HG03159 (cell line): ENCODE results near the gene CEP104.
"Not testable (repeated sequence)": the region's sequence is repeated elsewhere in the genome, so short reads cannot be mapped to it uniquely, and the experiment has no call there.

Experiments
- ATAC-seq: cut with Tn5 transposase; IDR thresholded peaks from one replicate; pipeline ENCODE4 v1.9.1; 2021; ENCODE audit warnings: mild to moderate bottlenecking, moderate library complexity; ENCODE audit not compliant: unreplicated experiment

The CEP104 gene

DNA sequence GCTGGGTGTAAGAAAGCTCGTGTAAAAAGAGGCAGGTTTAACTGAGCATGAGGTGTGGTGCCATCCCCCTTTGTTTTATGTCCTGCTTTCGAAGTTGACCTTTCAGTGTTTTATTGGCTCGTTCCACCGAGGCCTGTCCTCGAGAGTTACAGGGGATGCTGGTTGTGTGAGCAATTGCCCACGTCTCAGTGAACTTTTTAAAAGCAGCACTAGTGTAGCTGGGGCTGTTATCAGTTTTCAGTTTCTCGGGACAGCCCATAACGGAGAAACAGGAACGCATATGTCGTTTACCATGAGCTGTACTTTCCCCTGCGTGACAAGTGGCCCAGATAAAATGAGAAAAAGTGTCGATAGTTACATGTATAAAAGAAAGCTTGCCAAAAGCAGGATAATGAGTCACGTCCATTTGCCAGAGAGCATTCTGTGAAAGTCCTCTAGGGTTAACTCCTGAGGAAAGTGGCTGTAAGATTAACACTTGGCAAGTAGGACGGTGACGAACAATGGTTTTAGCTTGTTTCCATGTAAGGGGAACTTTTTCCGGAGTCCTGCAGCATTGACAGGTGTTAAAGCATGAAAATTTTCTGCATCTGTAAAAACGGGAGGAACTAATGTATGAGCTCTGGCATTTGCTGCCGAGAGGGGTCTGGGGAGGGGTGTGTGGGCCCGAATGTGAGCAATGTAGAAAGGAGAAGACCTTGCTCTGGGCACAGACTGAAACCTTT, 52.9 kb downstream of the CEP104 start:
- no peak for ATAC-seq

GRCh38 chr1:3800795-3801194, 56.2 kb downstream of the CEP104 start:
- not testable (repeated sequence) for ATAC-seq

GRCh38 chr1:3799976-3800685, 56.9 kb downstream of the CEP104 start:
- no peak for ATAC-seq

GRCh38 chr1:3796215-3797061, 60.6 kb downstream of the CEP104 start, which contains the start of gene LRRC47:
Gene LRRC47 (minus strand): TSS chr1:3796498. CDS start chr1:3796476, 22 bp downstream.
- ATAC-seq: peak; percentile 98

GRCh38 chr1:3795453-3796214, 61.4 kb downstream of the CEP104 start:
- peak; percentile 23 for ATAC-seq

- ATAC-seq: no peak
Observed at GRCh38 chr1:3790952-3791351, 66.1 kb downstream of the CEP104 start.

- no peak for ATAC-seq
Observed at GRCh38 chr1:3790500-3790923, 66.5 kb downstream of the CEP104 start.

GRCh38 chr1:3789421-3790300, 67.3 kb downstream of the CEP104 start:
- ATAC-seq: no peak

- no peak for ATAC-seq
Observed at GRCh38 chr1:3788756-3789420, 68.1 kb downstream of the CEP104 start.

DNA sequence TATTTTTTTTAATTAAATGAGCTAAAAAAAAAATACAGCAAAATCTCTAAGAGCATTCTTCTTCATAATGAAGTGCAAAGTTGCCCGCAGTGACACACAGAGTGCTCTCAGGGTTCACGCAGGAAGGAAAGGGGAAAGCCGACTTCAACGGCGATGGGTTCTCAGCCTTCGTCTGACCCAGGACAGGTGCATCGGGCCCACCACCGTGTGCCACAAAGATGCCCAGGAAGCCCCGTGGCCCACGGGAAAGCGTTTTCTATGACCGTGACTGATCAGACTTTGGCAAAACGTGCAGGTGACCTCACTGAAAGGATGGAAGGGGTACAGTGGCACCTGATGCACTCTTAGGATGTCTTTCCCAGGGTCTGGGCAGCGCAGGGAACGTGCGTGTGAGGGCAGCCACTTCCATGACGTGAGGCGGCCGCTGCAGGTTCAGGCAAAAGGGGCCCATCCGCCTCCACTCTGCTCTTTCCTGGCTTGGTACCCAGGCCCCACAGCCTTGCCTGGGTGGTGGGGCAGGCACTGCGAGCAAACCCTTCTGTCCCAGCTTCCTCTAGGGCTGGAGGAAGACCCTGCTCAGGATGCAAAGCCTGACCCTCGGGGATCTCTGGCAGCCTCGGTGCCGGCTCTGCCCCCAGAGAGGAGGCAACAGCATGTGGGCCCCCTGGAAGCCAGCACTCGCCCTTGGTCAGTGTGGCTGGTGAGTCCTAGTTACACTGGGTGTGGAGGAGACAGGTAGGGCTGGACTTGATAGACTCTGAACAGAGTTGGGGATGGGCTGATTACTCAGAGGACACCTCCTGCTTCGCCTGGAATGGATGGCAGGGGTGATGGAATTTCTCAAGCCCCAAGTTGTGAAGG, 69.0 kb downstream of the CEP104 start:
- no peak for ATAC-seq

GRCh38 chr1:3787349-3787715, 69.7 kb downstream of the CEP104 start:
- no peak for ATAC-seq

DNA sequence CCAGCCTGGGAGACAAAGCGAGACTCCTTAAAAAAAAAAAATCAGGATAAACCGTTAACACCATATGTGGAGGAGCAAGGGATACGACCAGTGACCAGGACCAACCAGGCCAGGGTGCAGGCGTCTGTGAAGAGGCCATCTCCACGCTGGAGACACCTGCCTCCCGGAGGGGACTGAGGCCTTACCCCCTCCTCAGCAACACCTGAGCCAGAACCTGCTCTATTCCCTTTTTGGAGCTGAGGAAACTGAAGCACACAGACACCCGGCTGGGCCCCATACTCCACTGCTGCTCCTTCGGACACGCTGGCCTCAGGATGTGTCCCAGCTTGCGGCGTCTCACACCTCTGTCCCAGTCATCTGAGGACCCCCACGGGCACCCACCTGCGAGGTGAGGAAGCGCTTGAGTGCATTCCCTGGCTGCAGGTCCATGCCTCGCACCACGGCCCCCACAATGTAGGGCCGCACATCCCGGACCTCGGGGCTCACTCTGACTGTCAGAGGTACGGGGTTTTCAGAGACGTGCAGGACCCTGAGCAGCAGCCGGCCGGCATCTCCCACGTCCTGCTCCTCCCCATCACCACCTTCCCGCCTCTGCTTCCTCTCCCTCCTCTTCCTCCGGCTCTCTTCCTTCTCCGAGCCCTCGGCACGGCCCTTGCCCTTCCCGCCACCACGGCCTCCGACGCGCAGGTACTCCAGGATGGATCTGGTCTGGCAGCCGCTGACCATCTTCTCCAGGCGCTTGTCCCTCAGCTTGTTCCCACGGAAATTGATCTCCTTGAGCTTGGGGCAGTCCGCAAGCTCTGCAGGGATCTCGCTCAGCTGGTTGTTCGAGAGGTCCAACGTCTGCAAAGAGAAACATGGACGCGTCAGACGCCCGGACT, 70.3 kb downstream of the CEP104 start:
- no peak for ATAC-seq

- no peak for ATAC-seq
Observed at GRCh38 chr1:3785456-3786157, 71.4 kb downstream of the CEP104 start.

GRCh38 chr1:3785045-3785444, 72.0 kb downstream of the CEP104 start:
- no peak for ATAC-seq

DNA sequence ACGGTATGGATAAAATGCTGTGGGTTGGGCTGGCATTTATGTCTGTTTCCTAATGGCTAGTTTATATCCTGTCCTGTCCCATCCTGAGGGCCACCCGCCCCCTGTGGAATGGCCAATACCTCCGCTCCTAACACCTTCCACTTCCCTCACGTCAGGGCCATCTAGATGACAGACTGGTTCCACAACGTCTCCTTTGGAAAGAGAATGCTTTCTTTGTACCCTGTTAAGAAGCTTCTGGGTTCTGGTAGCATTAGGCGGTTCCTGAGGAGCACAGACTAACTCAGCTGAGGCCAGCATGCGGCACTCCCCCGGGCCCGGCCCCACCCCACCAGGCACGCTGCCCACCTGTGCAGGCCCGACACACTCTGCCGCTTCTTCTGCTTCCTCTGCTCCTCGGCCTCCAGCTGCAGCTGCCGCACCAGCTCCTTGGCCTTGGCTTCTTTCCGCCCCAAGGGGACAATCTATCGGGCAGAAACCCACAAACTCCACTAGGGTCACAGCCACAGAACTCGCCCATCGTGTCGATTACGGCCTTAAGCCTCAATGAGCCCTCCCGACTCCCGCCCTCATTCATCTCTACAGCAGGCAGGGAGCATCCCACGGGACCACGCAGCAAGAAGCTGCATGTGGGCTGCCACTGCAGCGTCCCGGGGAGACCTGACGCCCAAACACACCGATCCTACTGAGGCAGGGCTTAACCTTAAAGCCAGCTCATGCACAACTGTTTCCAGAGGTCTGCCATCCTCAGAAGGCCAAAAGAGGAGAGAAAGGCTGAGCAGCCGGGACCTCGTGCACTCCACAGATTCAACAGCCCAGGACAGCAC, 73.1 kb downstream of the CEP104 start:
- no peak for ATAC-seq

GRCh38 chr1:3780901-3781300, 76.1 kb downstream of the CEP104 start:
- no peak for ATAC-seq
